ENCODE data around the gene SHISA6. TPM values are rescaled to one million over a fixed set of nuclear protein-coding genes. Genes with fewer than 3 reads are reported as not detected.

The SHISA6 gene
- total RNA-seq, 1 experiment from 2014 or later: not detected

GRCh38 chr17:11430751-11431150 is 189.7 kb downstream of the SHISA6 start:
- no peak for DNase-seq (ENCODE audit: extremely low read depth, low read depth)

- DNase-seq (ENCODE audit: extremely low read depth, low read depth): no peak
These were observed 197.7 kb downstream of the SHISA6 start for GRCh38 chr17:11438673-11439072.

GRCh38 chr17:11441004-11441403 is 200.0 kb downstream of the SHISA6 start:
- no peak for DNase-seq (ENCODE audit: extremely low read depth, low read depth)

GRCh38 chr17:11446316-11446715 is 205.3 kb downstream of the SHISA6 start:
- DNase-seq (ENCODE audit: extremely low read depth, low read depth): no peak

- no peak for DNase-seq (ENCODE audit: extremely low read depth, low read depth)
These were observed 213.1 kb downstream of the SHISA6 start for GRCh38 chr17:11454096-11454495.

- DNase-seq (ENCODE audit: extremely low read depth, low read depth): no peak
These were observed 217.3 kb downstream of the SHISA6 start for GRCh38 chr17:11458279-11458678.

- no peak for DNase-seq (ENCODE audit: extremely low read depth, low read depth)
These were observed 218.9 kb downstream of the SHISA6 start for GRCh38 chr17:11459861-11460331.

DNA sequence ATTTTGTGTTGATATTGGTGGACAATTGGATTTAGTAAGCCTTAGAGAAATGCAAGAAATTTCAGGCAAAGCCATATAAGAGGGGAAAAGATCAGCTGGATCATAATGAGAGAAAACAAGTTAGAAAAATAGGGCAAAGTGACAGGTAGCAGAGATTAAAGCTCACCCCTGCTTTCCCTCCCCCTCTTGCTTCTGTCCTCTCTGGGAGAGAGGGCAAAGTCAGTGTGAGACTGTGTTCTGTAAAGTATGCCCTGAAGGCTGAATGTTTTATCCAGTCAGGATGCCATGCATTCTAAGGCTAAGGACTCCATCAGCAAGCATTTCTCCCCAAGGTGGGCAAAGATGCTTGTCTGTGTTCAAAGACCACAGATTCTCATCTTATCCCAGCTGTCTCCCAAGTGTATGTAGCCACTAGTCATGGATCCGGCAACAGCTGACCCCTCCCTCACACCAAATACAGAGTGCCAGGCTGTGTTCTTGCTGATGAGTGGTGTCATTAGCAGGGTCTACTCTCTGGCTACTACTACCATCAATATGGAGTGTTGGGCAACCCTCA is 221.1 kb downstream of the SHISA6 start:
- DNase-seq (ENCODE audit: extremely low read depth, low read depth): no peak

GRCh38 chr17:11467639-11468038 is 226.6 kb downstream of the SHISA6 start:
- no peak for DNase-seq (ENCODE audit: extremely low read depth, low read depth)

DNA sequence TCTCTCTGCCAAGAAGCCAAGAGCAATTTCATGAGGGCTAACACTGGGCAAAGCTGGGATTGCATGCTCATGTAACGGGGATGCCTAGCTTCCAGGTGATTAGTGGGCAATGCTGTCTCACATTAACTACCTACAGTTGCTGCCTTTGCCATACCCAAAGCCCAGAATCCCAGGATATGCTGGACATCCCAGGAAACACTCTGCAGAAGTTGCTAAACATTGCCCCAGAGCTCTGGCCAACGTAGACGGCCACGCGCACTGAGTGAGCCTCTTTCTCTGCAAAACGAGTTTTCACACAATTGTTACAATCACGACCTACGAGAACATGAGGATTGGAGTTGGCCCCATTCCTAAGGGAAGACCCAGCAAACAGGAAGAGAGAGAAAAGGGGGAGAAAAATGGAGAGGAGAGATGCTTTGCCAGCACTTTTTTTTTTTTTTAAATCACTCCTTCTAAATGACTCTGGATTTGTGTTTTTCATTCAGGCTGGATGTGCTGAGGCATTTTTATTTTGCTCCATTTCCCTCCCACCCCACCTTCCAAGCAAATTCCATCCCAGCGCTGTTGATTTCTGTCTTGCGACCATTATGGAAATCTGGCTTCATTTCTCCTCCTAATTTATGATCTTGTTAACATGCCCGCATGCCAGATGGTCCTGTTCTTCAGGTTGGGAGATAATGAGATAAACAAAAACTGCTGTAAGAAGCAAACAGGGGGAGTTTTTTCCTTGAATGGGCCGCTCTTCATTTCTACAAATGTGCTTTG is 244.5 kb downstream of the SHISA6 start:
- DNase-seq (ENCODE audit: extremely low read depth, low read depth): no peak

- no peak for DNase-seq (ENCODE audit: extremely low read depth, low read depth)
These were observed 245.3 kb downstream of the SHISA6 start for GRCh38 chr17:11486101-11486867.

GRCh38 chr17:11486868-11487310 is 245.9 kb downstream of the SHISA6 start:
- no peak for DNase-seq (ENCODE audit: extremely low read depth, low read depth)

- DNase-seq (ENCODE audit: extremely low read depth, low read depth): no peak
These were observed 246.5 kb downstream of the SHISA6 start for GRCh38 chr17:11487469-11487868.

DNA sequence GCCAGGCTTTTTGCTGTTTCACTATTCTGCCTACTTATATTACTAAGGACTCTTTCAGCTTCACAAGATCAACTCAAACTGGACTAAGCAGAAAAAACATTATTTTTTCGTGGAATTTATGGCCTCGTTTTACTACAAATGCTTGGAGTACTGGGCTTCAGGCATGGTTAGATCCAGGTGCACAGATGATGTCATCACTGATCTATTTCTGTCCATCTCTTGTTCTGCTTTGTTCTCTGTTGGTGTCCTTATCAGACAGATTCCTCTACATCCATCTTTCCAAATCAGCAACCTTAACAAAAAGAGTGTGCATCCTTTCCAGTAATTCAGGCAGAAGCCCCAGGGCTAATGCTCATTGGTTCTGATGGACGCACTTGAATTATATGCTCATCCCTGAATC is 247.4 kb downstream of the SHISA6 start:
- DNase-seq (ENCODE audit: extremely low read depth, low read depth): no peak

DNA sequence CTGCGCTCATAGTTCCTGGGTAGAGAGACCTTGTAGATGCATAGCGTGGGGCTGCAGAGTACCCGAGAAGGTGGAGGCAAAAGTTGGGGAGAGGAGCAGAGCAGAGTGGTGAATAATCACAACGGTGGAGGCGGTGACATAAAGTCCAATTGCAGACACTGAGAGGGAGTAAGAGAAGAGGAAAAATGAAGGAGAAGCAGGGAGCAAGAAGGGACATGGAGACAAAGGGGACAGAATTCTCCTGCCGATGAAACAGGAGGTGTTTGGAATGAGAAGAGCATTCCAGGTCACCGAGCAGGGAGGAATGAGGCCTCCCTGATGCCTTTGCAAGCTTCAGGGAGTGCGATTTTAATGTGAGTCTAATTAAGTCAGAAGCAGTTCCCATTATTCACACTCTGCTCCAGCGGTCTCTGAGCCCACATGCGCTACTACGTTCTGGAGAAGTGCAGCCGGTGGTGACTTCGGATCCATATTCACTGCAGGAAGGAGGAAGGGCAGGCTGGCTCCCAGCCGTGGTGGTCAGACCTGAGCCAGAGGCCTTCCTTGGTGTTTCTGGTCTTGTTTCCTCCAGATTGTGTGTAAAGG is 249.2 kb downstream of the SHISA6 start:
- no peak for DNase-seq (ENCODE audit: extremely low read depth, low read depth)

DNA sequence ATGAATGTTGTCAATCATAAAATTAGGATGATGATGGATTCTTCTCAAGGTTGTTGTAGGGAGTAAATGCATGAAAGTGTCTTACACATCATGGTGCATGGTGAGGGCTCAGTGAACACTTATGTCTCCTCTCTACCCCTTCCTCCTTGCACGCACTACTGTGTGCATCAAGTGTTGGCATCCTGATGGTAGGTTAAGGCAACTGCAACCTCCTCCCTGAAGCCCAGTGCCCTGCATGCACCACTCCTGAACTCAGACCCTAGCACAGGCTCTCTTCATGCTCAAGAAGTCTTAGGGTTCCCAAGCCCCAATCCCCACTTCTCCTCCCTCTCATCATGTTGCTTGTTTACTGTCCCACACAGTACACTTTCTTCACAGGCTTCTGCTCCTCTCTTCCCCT is 251.5 kb downstream of the SHISA6 start:
- no peak for DNase-seq (ENCODE audit: extremely low read depth, low read depth)

- DNase-seq (ENCODE audit: extremely low read depth, low read depth): no peak
These were observed 252.9 kb downstream of the SHISA6 start for GRCh38 chr17:11493936-11494335.

DNA sequence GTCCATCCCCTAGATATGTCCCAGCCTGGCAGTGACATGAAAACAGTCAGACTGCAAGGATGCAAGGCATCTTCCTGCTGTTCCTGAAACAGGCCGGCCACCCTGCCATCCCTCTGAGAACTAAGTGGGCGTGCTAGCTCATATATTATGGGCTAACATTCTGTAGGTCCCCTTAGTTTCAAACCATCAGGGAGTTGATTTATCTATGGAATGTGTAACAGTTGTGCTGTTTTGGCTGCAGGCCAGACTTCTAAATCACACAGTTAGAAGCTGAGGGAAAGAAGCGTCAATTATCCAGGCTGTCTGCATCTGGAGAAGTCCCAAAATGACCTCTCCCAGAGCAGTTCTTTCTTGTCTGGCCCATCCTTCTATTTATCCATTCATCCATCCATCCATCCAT is 254.6 kb downstream of the SHISA6 start:
- DNase-seq (ENCODE audit: extremely low read depth, low read depth): no peak

DNA sequence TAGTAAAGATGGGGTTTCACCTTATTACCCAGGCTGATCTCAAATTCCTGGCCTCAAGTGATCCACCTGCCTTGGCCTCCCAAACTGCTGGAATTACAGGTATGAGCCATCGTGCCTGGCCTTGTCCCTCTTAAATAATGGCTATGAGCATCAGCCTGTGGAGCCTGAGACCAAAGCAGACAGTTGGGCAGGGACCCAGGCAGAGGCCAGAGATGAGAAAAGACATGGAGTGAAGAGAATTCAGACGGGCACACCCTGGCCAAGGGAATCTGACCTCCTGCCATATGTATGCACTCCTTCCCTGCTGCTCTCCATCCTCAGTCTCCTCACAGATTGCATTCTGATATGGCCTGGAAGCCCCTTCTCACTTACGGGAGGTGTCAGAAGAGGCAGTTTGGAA is 258.9 kb downstream of the SHISA6 start:
- DNase-seq (ENCODE audit: extremely low read depth, low read depth): no peak

GRCh38 chr17:11503308-11504035 is 262.5 kb downstream of the SHISA6 start:
- no peak for DNase-seq (ENCODE audit: extremely low read depth, low read depth)

DNA sequence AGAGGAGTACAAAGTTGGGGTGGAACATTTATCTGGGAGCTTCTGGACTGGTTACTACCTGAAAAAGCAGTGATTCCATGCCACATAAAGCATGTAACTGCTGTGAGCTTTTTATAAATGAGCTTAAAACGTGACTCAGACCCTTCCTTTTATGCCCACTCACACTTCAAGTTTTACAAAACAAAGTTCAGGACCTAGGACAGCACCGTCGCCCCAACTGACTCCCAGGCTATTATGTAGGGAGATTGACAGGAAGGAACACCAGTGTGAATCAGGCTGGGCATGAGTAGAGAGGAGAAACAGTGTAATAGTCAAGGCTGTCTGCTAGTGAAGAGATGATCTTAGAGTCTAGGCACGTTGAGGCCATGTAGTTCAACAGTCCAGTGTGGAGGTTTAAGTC is 265.6 kb downstream of the SHISA6 start:
- peak; percentile 2 for DNase-seq (ENCODE audit: extremely low read depth, low read depth)

Data from NCI-H460 (cell line).